22Rv1 (cell line): ENCODE data around the gene DBNL.

Experiments used
- ZFX ChIP-seq: fragments of 450-650 bp; IDR thresholded peaks from 2 replicates; pipeline ENCODE4 v1.6.1; 2017; ENCODE audit warnings: antibody characterized with exemption, borderline replicate concordance
- TF ChIP-seq, protein P1 (sequence below): fragments of 450-650 bp; IDR thresholded peaks from 2 replicates; pipeline ENCODE4 v1.5.1; 2017; ENCODE audit warnings: mild to moderate bottlenecking

DNA sequence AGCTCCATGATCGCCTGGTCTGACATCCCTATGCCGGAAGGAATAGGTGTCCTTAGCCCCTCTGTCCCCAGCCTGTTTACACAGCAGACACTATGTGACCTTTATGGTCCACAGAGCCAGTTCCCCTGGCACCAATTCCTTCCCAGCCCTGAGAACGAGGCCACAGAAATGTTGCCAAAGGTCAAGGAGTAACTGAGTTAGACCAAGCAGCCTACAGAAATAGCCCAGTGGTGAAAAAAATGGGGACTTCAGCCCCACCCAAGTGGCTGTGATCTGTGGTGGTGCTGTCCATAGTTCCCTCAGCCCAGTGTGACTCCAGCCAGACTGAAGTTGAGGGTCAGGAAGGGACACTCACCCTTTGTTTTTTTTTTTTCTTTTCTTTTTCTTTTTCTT, 18.4 kb downstream of the DBNL start:
- TF ChIP-seq, protein P1, sequence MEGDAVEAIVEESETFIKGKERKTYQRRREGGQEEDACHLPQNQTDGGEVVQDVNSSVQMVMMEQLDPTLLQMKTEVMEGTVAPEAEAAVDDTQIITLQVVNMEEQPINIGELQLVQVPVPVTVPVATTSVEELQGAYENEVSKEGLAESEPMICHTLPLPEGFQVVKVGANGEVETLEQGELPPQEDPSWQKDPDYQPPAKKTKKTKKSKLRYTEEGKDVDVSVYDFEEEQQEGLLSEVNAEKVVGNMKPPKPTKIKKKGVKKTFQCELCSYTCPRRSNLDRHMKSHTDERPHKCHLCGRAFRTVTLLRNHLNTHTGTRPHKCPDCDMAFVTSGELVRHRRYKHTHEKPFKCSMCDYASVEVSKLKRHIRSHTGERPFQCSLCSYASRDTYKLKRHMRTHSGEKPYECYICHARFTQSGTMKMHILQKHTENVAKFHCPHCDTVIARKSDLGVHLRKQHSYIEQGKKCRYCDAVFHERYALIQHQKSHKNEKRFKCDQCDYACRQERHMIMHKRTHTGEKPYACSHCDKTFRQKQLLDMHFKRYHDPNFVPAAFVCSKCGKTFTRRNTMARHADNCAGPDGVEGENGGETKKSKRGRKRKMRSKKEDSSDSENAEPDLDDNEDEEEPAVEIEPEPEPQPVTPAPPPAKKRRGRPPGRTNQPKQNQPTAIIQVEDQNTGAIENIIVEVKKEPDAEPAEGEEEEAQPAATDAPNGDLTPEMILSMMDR: no peak
- TF ChIP-seq ZFX: no peak
